Left ventricle myocardium inferior (tissue), 1 donor: Measurements from ENCODE around the gene TRMT6. TPM values are rescaled to one million over a fixed set of nuclear protein-coding genes. Genes with fewer than 3 reads are reported as not detected.

ENCODE experiments used
- DNase-seq: peaks from one replicate; pipeline ENCODE4 v3.0.0-alpha.2; 2020
- H3K27ac ChIP-seq: fragments of 200-600 bp; replicated peaks from 2 replicates; pipeline ENCODE4 v1.8.0; 2021
- H3K27me3 ChIP-seq: fragments of 200-600 bp; 2 replicates; pipeline ENCODE4 v1.8.0; 2021; ENCODE audit warnings: low read depth
- H3K36me3 ChIP-seq: fragments of 200-600 bp; 2 replicates; pipeline ENCODE4 v1.8.0; 2021
- H3K4me1 ChIP-seq: fragments of 200-600 bp; 2 replicates; pipeline ENCODE4 v1.8.0; 2021
- H3K4me3 ChIP-seq: fragments of 200-600 bp; 2 replicates; pipeline ENCODE4 v1.8.0; 2021; ENCODE audit warnings: mild to moderate bottlenecking, moderate library complexity
- H3K9me3 ChIP-seq: fragments of 200-600 bp; replicated peaks from 2 replicates; pipeline ENCODE4 v1.8.0; 2021
- intact Hi-C: fragments of 100-400 bp; cut with micrococcal nuclease; formaldehyde crosslinking; loops from one replicate; pipeline ENCODE4 v1.11.0; 2022
- total RNA-seq: library from RNA; stranded (reverse); fragmentation: NEBNext Ultra II Directional; extraction: Animal tissue kit (Norgen Biotek cat#: 25700); gene quantifications from one replicate; pipeline ENCODE4 v1.2.1, GENCODE V29; 2021
- TF ChIP-seq, protein P1 (sequence below): fragments of 200-600 bp; IDR thresholded peaks from 2 replicates; pipeline ENCODE4 v1.8.0; 2021; ENCODE audit warnings: antibody characterized with exemption, mild to moderate bottlenecking, borderline replicate concordance
- donor health status: DM: no; HTN: yes; CAD: no; lungs with severe emphysema.

TRMT6 gene
- total RNA-seq, 1 donor from 2014 or later: 7.2 TPM

DNA sequence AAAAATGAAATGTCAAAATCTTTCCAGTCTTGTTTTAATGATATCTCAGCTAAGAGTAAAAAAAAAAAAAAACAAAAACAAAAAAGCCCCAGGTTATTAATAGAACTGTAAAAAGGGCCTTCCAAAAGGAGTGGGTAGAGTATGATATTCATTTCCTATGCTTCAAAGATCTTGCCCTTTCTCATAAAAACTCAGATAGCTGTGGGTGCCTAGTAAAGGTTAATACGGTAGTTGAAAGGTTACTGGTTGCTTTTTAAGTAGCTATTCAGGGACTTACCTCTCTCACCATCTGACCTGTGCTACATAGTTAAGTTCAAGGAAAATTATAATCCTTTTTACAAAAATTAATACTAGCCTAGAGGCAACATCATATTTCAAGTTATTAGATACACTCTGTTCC is 14.9 kb downstream of the TRMT6 start:
- peaks cover 30% of the 10 kb centered on the region for H3K36me3 ChIP-seq
- no peak overlapping the region for H3K4me3 ChIP-seq
- no peaks in the 10 kb centered on the region for H3K9me3 ChIP-seq
- intact Hi-C loops: no loop called here
- DNase-seq: no peak
- TF ChIP-seq, protein P1, sequence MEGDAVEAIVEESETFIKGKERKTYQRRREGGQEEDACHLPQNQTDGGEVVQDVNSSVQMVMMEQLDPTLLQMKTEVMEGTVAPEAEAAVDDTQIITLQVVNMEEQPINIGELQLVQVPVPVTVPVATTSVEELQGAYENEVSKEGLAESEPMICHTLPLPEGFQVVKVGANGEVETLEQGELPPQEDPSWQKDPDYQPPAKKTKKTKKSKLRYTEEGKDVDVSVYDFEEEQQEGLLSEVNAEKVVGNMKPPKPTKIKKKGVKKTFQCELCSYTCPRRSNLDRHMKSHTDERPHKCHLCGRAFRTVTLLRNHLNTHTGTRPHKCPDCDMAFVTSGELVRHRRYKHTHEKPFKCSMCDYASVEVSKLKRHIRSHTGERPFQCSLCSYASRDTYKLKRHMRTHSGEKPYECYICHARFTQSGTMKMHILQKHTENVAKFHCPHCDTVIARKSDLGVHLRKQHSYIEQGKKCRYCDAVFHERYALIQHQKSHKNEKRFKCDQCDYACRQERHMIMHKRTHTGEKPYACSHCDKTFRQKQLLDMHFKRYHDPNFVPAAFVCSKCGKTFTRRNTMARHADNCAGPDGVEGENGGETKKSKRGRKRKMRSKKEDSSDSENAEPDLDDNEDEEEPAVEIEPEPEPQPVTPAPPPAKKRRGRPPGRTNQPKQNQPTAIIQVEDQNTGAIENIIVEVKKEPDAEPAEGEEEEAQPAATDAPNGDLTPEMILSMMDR: no peak
- no peak overlapping the region for H3K27ac ChIP-seq
- no peaks in the 10 kb centered on the region for H3K4me1 ChIP-seq
- H3K27me3 ChIP-seq: no peaks in the 10 kb centered on the region

DNA sequence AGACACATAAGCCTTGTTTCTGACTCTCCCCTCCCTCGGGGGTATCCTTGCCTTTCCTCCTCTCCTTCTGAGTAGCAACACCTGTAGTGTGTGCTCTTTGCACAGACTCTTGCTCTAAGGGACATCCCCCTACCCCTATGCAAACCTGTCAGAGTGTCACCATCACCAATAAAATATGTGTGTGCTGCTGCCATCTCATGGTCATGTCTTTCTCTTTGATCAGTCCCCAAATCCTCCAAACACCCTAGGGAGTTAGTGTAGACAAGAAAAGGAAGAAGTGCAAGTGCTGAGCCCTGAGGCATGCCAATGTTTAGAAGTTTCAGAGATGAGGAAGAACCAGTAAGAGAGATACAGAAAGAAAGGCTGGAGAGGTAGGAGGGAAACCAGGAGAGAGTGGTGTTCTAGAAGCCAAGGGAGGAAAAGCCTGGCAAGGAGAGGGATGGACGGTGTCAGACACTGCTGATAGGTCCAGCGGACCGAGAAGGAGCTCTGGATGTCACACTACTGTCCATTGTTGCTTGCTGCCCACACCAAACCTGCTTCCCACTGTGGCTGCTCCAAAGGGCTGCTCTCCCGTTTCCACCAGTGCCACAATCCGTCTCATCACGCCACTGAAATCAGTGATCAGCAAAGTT is 16.4 kb downstream of the TRMT6 start:
- intact Hi-C loops: no loop called here

DNA sequence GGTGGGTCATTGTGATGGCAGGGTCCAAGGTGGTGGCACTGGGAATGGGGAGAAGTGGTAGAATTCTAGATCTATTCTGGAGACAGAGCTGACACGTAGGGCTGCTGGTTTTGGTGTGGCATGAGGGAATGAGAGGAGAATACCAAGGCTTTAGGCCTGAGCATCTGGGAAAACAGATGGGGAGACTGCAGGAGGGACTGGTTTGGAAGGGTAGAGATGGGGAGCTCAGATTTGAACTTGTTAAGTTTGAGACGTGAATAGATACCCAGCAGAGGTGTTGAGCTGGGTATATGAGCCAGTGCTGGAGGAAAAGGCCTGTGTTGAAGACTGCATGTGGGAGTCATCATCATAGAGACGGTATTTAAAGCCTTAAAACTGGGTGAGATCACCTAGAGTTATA is 17.5 kb downstream of the TRMT6 start:
- DNase-seq: no peak
- Histone ChIP-seq H3K36me3 (peaks cover 4% of the 10 kb centered on the region), H3K27me3 (peaks cover 3% of the 10 kb centered on the region), H3K4me3 (no peak overlapping the region), H3K27ac (no peak overlapping the region), H3K4me1 (no peaks in the 10 kb centered on the region), H3K9me3 (no peaks in the 10 kb centered on the region)
- TF ChIP-seq, protein P1: no peak
- intact Hi-C loops: no loop called here

More for the DNA sequence above, 16.4 kb downstream of the TRMT6 start:
- no peaks in the 10 kb centered on the region for H3K9me3 ChIP-seq
- H3K27me3 ChIP-seq: no peaks in the 10 kb centered on the region
- TF ChIP-seq, protein P1: peak; percentile 55
- H3K4me1 ChIP-seq: no peaks in the 10 kb centered on the region
- no peak overlapping the region for H3K4me3 ChIP-seq
- DNase-seq: no peak
- peaks cover 15% of the 10 kb centered on the region for H3K36me3 ChIP-seq
- H3K27ac ChIP-seq: no peak overlapping the region

- Histone ChIP-seq H3K27me3 (peaks cover 3% of the 10 kb centered on the region), H3K27ac (no peak overlapping the region), H3K9me3 (no peaks in the 10 kb centered on the region), H3K4me3 (no peak overlapping the region), H3K4me1 (no peaks in the 10 kb centered on the region), H3K36me3 (no peaks in the 10 kb centered on the region)
- DNase-seq: no peak
- TF ChIP-seq, protein P1: no peak
- intact Hi-C loops: no loop called here
Measured at GRCh38 chr20:5931411-5931810, 18.9 kb downstream of the TRMT6 start.

DNA sequence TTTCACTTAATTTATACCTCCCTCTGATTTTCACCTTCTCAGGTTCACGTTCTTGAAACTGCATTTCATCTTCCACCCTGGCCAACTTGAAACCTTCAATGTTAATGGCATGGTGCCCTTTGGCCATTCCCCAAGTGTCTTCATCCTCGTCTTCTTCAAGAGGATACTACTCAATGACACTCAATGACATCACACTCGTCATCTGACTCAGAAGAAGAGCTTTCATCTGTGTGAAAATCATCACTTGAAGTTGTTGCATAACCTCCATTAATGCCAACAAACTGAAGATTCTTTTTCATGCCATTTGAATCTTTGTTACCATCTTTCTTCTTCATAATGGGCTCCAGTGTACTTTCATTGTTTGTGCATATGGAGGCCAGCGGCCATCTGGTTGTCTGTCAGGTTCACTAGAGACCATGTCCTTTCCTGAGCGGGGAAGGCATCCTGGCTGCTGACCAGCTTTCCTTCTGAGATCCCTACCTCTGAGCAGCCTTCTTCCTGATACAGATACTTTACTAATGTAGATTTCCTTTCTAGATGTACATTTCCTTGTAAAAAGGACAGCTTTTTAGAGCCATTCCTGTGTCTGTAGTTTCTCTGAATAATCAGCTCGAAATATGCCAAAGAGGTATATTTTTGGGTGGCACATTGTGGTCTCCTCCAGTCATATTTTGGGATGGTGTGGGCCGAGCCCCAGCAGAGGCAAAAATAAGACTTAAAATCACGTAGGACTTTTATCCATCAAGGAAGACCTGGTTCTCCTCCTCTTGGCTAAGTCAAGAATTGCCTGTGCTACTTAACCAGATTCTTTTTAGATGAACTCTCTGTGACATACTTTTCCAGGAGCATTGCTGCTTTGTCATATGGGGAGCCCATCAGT is 21.3 kb downstream of the TRMT6 start:
- intact Hi-C loops: loop anchor here (10.0 kb wide), 1 partner anchor 124 kb away; no protein-coding TSS in a partner anchor

More for the DNA sequence above, 21.3 kb downstream of the TRMT6 start:
- no peak for DNase-seq
- TF ChIP-seq, protein P1: no peak
- H3K27me3 ChIP-seq: peaks cover 3% of the 10 kb centered on the region
- no peak overlapping the region for H3K27ac ChIP-seq
- H3K4me3 ChIP-seq: no peak overlapping the region
- H3K9me3 ChIP-seq: no peaks in the 10 kb centered on the region
- no peaks in the 10 kb centered on the region for H3K4me1 ChIP-seq
- H3K36me3 ChIP-seq: no peaks in the 10 kb centered on the region
